Measurements from ENCODE around the gene FHIP1B. TPM values are rescaled to one million over a fixed set of nuclear protein-coding genes. Genes with fewer than 3 reads are reported as not detected.

FHIP1B gene
- total RNA-seq, 2 donors from 2014 or later, result 27.6 to 33.8 TPM

DNA sequence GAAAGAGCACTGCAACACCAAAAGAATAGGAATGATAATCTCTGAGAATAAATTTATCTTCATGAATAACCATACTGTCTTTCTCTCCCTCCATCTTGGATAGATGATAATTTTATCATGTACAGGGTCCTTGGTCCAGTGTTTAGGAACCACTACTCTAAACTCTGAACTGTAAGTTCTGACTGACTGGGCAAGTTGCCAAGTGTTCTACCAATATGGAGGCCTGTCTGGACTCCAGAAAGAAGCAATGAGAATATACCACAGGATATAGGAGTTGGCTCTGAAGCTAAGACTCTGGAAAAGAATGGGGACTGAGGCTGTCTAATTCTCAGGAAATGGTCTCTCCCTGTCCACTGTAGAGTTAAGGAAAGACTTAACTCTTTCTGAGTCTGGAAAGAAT lies 1.5 kb downstream of the FHIP1B start:
- DNase-seq, result no peak
- peak overlapping the region; percentile 61 for H3K27ac Mint-ChIP-seq
- H3K36me3 Mint-ChIP-seq (ENCODE audit: low read depth), result peaks cover 2% of the 10 kb centered on the region

DNA sequence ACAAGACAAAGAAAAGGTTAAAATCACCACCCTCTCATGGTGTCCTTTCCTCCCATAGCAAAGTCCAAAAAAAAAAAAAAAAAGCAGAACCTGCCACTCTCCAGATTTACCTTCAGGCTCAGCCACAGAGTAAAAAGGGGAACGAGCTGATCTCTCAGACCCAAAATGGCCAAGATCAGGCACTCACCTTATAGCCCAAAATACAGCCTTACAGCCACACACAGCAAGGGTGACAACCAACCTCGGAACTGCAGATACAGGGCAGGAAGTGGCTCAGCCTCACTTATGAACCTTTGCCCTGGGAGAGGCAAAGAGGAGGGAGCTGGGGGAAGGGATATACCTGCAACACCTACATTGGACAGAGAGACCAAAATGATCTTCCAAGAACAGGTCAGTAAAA lies 4.5 kb downstream of the FHIP1B start:
- DNase-seq (no peak), ATAC-seq (no peak)
- no peaks in the 10 kb centered on the region for H3K27me3 Mint-ChIP-seq
- peaks cover 8% of the 10 kb centered on the region for H3K36me3 Mint-ChIP-seq (ENCODE audit: low read depth)
- H3K4me1 Mint-ChIP-seq, result peaks cover 68% of the 10 kb centered on the region
- no peaks in the 10 kb centered on the region for H3K9me3 ChIP-seq (ENCODE audit: control insufficient read depth, low read length, poor library complexity, severe bottlenecking)
- H3K4me3 Mint-ChIP-seq, result peak overlapping the region; percentile 45
- H3K27ac Mint-ChIP-seq, result peak overlapping the region; percentile 88

More for the DNA sequence above, 1.5 kb downstream of the FHIP1B start:
- H3K27me3 Mint-ChIP-seq, result no peaks in the 10 kb centered on the region
- H3K4me3 Mint-ChIP-seq, result peak overlapping the region; percentile 15
- H3K4me1 Mint-ChIP-seq, result peaks cover 46% of the 10 kb centered on the region
- no peaks in the 10 kb centered on the region for H3K9me3 ChIP-seq (ENCODE audit: control insufficient read depth, low read length, poor library complexity, severe bottlenecking)
- ATAC-seq, result no peak

DNA sequence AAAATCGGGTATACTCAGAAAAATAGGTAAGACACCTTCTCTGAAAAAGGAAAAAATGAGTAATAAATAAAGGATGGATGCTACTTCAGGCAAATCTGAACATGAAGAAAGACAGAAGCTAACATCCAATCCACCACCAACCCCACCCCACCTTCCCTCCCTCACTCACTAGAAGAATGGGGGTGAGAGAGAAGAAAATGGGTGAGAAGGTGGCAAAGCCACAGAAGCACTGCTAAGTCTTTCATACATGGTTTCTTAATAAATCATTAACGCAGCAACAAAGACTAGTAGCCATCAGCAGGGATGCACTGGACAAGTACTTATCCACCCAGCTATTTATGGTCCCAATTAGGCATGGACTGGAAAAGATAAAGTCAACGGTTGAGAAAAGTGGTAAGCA lies 5.9 kb downstream of the FHIP1B start:
- H3K9me3 ChIP-seq (ENCODE audit: control insufficient read depth, low read length, poor library complexity, severe bottlenecking), result no peaks in the 10 kb centered on the region
- DNase-seq (no peak), ATAC-seq (no peak)
- Mint-ChIP-seq H3K36me3 (ENCODE audit: low read depth) (peaks cover 10% of the 10 kb centered on the region), H3K27me3 (no peaks in the 10 kb centered on the region), H3K4me3 (no peak overlapping the region), H3K4me1 (peaks cover 66% of the 10 kb centered on the region), H3K27ac (no peak overlapping the region)

DNA sequence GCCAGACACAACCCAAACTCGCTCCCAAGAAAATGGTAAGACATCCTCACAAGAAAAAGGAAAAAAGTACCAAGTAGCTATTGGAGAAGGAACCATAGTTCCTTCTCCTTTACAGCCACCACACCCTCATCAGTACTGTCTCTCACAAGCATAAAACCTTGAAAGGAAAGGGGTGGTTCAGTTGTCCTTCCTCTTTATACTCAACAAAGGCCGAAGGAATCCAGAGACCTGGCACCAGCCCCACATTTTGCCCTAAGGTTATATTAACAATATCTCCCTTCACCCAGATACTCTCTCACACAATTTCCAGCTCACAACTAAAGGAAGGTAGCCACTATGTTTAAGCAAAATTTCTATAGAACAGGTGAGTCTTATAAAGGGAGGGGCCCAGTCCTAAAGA lies 8.5 kb downstream of the FHIP1B start:
- no peaks in the 10 kb centered on the region for H3K27me3 Mint-ChIP-seq
- DNase-seq (no peak), ATAC-seq (no peak)
- no peaks in the 10 kb centered on the region for H3K9me3 ChIP-seq (ENCODE audit: control insufficient read depth, low read length, poor library complexity, severe bottlenecking)
- H3K36me3 Mint-ChIP-seq (ENCODE audit: low read depth), result peaks cover 18% of the 10 kb centered on the region
- H3K27ac Mint-ChIP-seq, result no peak overlapping the region
- H3K4me3 Mint-ChIP-seq, result no peak overlapping the region
- H3K4me1 Mint-ChIP-seq, result peaks cover 59% of the 10 kb centered on the region

DNA sequence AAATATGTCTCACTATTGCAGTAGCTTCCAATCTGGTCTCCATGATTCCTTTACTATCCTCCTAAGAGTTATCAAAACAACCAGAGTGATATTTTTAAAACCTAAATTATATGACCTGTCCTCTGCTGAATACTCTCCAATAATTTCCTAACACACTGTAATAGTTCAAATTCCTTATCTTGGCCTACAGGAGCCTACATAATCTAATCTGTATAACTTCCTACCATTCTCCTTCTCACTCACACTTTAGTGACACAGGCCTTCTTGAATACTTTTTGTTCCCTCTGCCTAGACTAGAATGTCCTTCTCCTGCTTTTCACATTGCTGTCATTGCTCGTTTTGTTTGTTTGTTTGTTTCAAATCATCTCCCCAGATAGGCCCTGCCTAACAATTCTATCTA lies 9.4 kb downstream of the FHIP1B start:
- Mint-ChIP-seq H3K27ac (peak overlapping the region; percentile 24), H3K36me3 (ENCODE audit: low read depth) (peaks cover 18% of the 10 kb centered on the region), H3K27me3 (no peaks in the 10 kb centered on the region), H3K4me3 (no peak overlapping the region), H3K4me1 (peaks cover 54% of the 10 kb centered on the region)
- ATAC-seq, result no peak
- DNase-seq, result no peak
- H3K9me3 ChIP-seq (ENCODE audit: control insufficient read depth, low read length, poor library complexity, severe bottlenecking), result no peaks in the 10 kb centered on the region

DNA sequence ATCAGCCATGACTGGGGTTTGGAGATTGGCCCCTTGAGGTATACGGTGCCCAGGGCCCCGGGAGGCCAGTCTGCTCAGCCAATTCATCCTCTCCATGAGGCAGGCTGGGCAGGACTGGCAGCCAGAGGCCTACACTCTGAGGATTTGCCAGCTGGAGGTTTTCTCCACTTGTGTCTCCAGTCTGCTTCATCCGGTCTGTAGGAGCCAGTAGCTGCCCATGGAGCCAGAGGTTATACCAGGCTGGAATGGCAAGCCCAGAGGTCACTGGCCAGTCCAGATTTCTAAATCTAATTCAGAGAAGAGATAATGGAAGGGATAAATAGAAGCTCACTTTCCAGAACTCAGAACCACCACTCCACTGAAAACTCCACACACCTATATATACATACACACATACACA lies 10.0 kb downstream of the FHIP1B start:
- peak overlapping the region; percentile 24 for H3K27ac Mint-ChIP-seq
- H3K36me3 Mint-ChIP-seq (ENCODE audit: low read depth), result peaks cover 19% of the 10 kb centered on the region
- peaks cover 54% of the 10 kb centered on the region for H3K4me1 Mint-ChIP-seq
- ATAC-seq (no peak), DNase-seq (no peak)
- peak overlapping the region; percentile 49 for H3K4me3 Mint-ChIP-seq
- no peaks in the 10 kb centered on the region for H3K27me3 Mint-ChIP-seq
- H3K9me3 ChIP-seq (ENCODE audit: control insufficient read depth, low read length, poor library complexity, severe bottlenecking), result no peaks in the 10 kb centered on the region

DNA sequence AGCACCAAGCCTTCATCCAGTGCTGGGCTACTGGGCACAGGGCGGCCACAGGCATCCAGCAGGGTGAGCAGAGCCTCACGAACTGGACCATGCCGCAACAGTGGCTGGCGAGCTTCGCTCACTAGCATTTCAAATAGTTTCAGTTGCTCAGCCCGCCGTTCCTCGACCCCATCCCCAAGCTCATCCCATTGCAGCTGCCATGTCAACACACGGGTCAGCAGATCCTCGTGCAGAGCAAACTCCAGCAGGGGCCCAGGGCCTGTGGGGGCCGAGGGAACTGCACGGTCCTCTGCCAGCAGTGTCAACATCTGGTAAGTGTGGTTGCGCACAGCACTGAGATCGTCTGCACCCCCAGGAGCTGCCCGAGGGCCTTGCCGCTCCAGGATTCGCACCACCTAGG lies 10.6 kb downstream of the FHIP1B start:
- no peaks in the 10 kb centered on the region for H3K27me3 Mint-ChIP-seq
- H3K4me1 Mint-ChIP-seq, result peaks cover 56% of the 10 kb centered on the region
- no peak for DNase-seq
- H3K9me3 ChIP-seq (ENCODE audit: control insufficient read depth, low read length, poor library complexity, severe bottlenecking), result no peaks in the 10 kb centered on the region
- peaks cover 22% of the 10 kb centered on the region for H3K36me3 Mint-ChIP-seq (ENCODE audit: low read depth)
- ATAC-seq, result no peak
- no peak overlapping the region for H3K4me3 Mint-ChIP-seq
- H3K27ac Mint-ChIP-seq, result peak overlapping the region; percentile 19

DNA sequence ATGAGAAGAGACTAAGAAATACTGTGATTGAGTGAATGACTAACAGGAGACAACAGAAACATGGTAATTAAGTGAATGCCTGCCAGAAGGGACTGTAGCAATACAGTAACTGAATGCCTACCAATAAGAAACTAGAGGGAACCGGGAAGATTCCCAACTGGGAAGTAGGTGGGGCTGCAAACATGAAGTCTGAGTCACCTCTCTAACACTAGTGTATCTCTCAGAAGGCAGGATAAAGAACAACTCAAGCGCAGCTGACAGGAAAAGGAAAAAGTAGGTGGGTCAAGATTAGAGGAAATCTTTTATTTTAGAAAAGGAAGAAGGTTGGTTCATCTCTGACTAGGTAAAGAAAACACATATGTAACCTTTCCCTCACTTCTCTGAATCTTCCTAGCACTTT lies 15.1 kb downstream of the FHIP1B start:
- Mint-ChIP-seq H3K27ac (no peak overlapping the region), H3K4me3 (no peak overlapping the region), H3K4me1 (peaks cover 27% of the 10 kb centered on the region), H3K36me3 (ENCODE audit: low read depth) (peaks cover 30% of the 10 kb centered on the region), H3K27me3 (no peaks in the 10 kb centered on the region)
- ATAC-seq (no peak), DNase-seq (no peak)
- no peaks in the 10 kb centered on the region for H3K9me3 ChIP-seq (ENCODE audit: control insufficient read depth, low read length, poor library complexity, severe bottlenecking)

DNA sequence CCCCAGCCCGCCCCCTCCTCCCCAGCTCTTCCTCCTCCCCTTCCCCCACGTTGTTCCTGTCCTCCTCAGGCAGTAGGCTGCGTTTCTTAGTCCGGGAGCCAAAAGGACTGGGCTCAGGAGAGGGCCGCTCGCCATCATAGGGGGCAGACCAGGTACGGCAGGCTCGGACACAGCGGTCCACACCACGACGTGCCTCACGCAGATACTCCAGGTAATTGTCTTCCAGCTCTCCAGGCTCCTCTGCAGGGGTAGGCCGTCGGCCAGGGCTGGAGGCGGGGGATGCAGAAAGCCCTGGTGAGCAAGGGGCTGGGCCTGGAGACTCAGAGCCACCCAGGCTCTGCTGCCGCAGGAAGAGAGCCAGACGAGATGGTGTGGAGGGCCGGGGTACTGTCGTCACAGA lies 16.7 kb downstream of the FHIP1B start:
- H3K27me3 Mint-ChIP-seq, result no peaks in the 10 kb centered on the region
- peaks cover 25% of the 10 kb centered on the region for H3K4me1 Mint-ChIP-seq
- DNase-seq (no peak), ATAC-seq (no peak)
- no peaks in the 10 kb centered on the region for H3K9me3 ChIP-seq (ENCODE audit: control insufficient read depth, low read length, poor library complexity, severe bottlenecking)
- peak overlapping the region; percentile 37 for H3K27ac Mint-ChIP-seq
- peaks cover 28% of the 10 kb centered on the region for H3K36me3 Mint-ChIP-seq (ENCODE audit: low read depth)
- no peak overlapping the region for H3K4me3 Mint-ChIP-seq

DNA sequence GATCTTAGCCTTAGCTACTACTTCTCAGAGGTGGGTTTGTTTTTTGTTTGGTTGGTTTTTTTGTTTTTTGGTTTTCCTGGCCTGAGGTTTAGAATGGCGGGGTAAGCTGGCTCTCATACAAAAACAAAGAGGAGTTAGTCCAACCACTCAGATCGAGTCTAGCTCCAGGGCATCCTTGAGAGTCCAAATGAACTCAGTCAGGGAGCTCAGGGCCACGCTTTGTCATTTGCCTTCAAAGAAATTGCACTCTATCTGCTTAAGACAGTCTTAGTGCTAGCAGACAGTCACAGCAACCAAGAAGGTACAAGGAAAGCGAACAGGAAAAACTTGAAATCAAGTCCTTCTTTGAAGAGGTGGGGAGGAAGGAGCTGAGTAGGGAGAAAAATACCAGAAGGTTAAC lies 17.9 kb downstream of the FHIP1B start:
- peak overlapping the region; percentile 41 for H3K27ac Mint-ChIP-seq
- DNase-seq, result no peak
- peaks cover 21% of the 10 kb centered on the region for H3K36me3 Mint-ChIP-seq (ENCODE audit: low read depth)
- no peak for ATAC-seq
- no peaks in the 10 kb centered on the region for H3K27me3 Mint-ChIP-seq
- peaks cover 18% of the 10 kb centered on the region for H3K4me1 Mint-ChIP-seq
- no peak overlapping the region for H3K4me3 Mint-ChIP-seq
- H3K9me3 ChIP-seq (ENCODE audit: control insufficient read depth, low read length, poor library complexity, severe bottlenecking), result no peaks in the 10 kb centered on the region

DNA sequence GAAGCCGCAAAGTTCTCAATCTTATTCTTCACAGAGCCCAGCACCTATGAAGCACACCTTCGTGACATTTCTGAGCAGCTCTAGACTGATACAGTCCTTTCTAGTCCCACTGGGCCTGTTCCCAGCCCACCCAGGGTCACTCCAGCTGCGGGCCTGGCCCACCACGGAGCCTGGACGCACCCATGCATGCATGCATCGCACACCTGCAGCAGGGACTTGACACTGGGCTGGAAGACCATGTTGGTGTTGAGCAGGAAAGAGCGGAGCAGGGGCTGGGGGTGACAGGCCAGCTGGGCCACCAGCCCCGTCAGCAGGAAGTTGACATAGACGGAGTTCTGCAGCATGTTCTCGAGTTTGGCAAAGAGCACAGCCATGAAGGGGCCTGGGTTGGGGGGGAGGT lies 19.9 kb downstream of the FHIP1B start:
- no peaks in the 10 kb centered on the region for H3K27me3 Mint-ChIP-seq
- DNase-seq (no peak), ATAC-seq (no peak)
- H3K27ac Mint-ChIP-seq, result no peak overlapping the region
- no peaks in the 10 kb centered on the region for H3K9me3 ChIP-seq (ENCODE audit: control insufficient read depth, low read length, poor library complexity, severe bottlenecking)
- peaks cover 10% of the 10 kb centered on the region for H3K4me1 Mint-ChIP-seq
- peaks cover 29% of the 10 kb centered on the region for H3K36me3 Mint-ChIP-seq (ENCODE audit: low read depth)
- H3K4me3 Mint-ChIP-seq, result no peak overlapping the region

DNA sequence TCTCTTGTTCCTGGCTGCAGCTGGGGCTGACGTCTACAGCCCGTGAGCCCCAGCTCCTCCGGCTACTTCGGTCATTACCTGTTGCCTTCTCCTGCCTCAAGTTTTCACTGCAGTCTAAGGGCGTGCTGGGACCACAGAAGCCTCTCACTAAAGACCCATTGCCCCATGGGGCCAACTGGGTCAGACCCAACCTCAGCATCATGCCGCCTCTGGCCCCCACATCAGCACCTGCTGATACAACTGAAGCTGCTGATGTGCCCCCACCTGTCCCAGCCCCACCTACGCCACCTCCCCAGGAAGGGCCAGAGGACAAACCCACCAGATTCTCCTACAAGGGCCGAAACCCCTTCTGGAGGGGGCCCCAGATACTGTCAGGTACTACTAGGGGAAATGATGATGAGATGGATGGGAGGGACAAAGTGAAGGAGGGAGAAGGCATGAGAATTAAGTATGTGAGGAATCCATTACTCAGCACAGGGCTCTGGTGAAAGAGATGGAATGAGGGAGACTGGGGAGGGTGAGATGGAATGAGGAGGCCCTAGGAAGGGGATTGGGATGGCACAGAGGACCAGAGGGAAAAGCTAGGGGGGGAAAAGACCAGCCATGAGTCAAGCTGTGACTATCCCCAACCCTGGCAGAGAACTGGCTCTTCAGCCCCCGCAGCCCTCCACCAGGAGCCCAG lies 24.0 kb downstream of the FHIP1B start:
- Mint-ChIP-seq H3K27me3 (no peaks in the 10 kb centered on the region), H3K36me3 (ENCODE audit: low read depth) (peaks cover 19% of the 10 kb centered on the region), H3K27ac (no peak overlapping the region), H3K4me1 (peaks cover 8% of the 10 kb centered on the region), H3K4me3 (no peak overlapping the region)
- DNase-seq, result no peak
- ATAC-seq, result no peak
- no peaks in the 10 kb centered on the region for H3K9me3 ChIP-seq (ENCODE audit: control insufficient read depth, low read length, poor library complexity, severe bottlenecking)

DNA sequence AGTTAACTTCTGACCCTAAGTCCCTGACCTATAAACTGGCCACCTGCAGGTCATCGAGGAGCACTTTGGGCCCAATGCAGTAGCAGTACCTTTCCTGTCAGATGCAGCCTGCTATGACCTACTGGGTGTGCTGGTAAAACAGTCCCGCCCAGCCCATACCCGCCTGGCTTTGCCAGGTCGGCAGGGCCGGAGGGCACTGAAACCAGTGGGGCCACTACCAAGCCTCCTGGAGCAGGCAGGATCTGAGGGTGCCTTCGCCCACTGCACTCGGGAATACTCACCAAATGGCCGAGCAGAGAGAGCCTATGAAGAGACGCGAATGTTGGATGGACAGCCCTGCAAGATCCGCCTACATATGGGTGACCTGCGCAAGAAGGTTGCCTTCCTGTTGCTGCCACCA lies 24.6 kb downstream of the FHIP1B start:
- H3K27ac Mint-ChIP-seq, result peak overlapping the region; percentile 14
- H3K36me3 Mint-ChIP-seq (ENCODE audit: low read depth), result peaks cover 16% of the 10 kb centered on the region
- H3K27me3 Mint-ChIP-seq, result no peaks in the 10 kb centered on the region
- H3K4me3 Mint-ChIP-seq, result no peak overlapping the region
- ATAC-seq (no peak), DNase-seq (no peak)
- H3K9me3 ChIP-seq (ENCODE audit: control insufficient read depth, low read length, poor library complexity, severe bottlenecking), result no peaks in the 10 kb centered on the region
- H3K4me1 Mint-ChIP-seq, result peaks cover 12% of the 10 kb centered on the region

DNA sequence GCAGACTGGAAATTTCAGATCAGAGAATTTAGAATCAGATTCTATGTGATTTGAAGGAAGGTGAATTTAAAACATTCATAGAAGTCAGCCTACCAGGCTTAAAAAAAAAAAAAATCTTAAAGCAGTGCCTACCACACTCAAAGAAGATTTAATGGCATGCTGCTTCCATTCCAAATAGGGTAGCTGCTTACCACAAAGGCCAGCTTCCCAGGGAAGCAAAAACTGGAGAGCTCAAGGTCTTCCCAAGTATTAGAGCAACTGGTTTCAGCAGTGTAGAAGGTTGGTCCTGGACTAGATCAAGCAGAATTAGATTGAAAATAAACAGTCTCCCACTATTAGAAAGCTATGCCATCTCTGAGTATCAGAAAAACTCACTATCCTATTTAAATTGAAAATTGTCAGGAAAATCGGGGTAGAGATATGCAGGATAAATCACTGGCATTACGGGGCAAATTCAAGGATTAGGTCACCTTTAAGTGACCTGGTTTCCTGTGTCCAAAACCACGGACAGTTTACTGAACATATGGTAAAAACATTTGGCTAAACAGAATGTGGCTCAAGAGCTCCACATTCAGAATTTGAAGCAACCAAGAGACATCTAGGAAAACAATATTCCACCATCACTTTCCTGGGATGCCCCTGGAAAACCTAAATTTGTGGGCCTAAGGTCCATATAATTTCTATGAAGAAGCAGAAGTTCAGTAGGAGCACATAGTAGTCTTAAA lies 27.8 kb downstream of the FHIP1B start:
- H3K4me1 Mint-ChIP-seq, result peaks cover 32% of the 10 kb centered on the region
- no peaks in the 10 kb centered on the region for H3K9me3 ChIP-seq (ENCODE audit: control insufficient read depth, low read length, poor library complexity, severe bottlenecking)
- H3K27ac Mint-ChIP-seq, result peak overlapping the region; percentile 37
- ATAC-seq (no peak), DNase-seq (no peak)
- no peaks in the 10 kb centered on the region for H3K27me3 Mint-ChIP-seq
- no peak overlapping the region for H3K4me3 Mint-ChIP-seq
- H3K36me3 Mint-ChIP-seq (ENCODE audit: low read depth), result peaks cover 16% of the 10 kb centered on the region

Data from T-helper 17 cell (primary cell).